Endothelial cell of coronary artery (primary cell): ENCODE results near the gene CLCA2. TPM values are rescaled to one million over a fixed set of nuclear protein-coding genes. Genes with fewer than 3 reads are reported as not detected.

ENCODE experiments used
- total RNA-seq: library from RNA; depleted of rRNA; stranded (reverse); fragments of >200 nt; gene quantifications from 2 replicates; pipeline ENCODE4 v1.2.3, GENCODE V29; 2014

The CLCA2 gene
- 0.18 and 0.19 TPM in 2 replicates for total RNA-seq

GRCh38 chr1:86423873-86424272 is at the start of gene CLCA2:
TSS of gene CLCA2 (plus strand) at chr1:86424171. CDS start at chr1:86424248, 77 bp downstream.

GRCh38 chr1:86395751-86396497 is 28.0 kb upstream of the CLCA2 start, which contains the start of gene ODF2L:
TSS of gene ODF2L (minus strand) at chr1:86396323. CDS start at chr1:86387027, 9,296 bp downstream.

GRCh38 chr1:86468501-86468977 is 44.6 kb downstream of the CLCA2 start, which contains the start of gene CLCA1:
TSS of gene CLCA1 (plus strand) at chr1:86468927. CDS start at chr1:86468972, 45 bp downstream.

Other genes with a start within 250 kb of the CLCA2 start
- 33.2 and 39.4 TPM in 2 replicates for gene ODF2L, start 27.8 kb upstream of the CLCA2 start, total RNA-seq
- gene CLCA1, start 44.8 kb downstream of the CLCA2 start, total RNA-seq: not detected in 2 replicates
- not detected in 2 replicates for gene CLCA4, start 122.9 kb downstream of the CLCA2 start, total RNA-seq